ENCODE results near the gene SH3BGRL2. TPM values are rescaled to one million over a fixed set of nuclear protein-coding genes. Genes with fewer than 3 reads are reported as not detected.

The SH3BGRL2 gene
- total RNA-seq, 1 experiment from 2014 or later: 3.8 TPM

DNA sequence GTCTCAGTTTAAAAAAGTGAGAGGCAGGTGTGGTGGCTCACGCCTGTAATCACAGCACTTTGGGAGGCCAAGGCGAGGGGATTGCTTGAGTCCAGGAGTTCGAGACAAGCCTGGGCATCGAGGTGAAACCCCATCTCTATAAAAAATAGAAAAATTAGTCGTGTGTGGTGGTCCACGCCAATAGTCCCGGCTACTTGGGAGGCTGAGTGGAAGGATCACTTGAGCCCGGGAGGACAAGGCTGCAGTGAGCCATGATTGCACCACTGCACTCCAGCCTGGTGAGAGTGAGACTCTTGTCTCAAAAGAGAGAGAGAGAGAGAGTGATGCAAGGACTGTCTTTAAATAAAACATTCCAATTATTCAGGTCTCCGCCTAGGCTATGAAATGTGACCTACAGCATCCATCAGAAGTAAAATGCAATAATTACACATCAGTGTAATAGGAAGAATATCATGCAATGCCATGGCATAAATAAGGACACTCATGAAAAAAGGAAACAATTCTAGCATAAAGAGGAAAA is 81.5 kb downstream of the SH3BGRL2 start:
- Histone ChIP-seq H3K9me2 (replicated peaks; ENCODE audit: low read length) (no peaks in the 10 kb centered on the region), H3K79me2 (ENCODE audit: low read length) (no peaks in the 10 kb centered on the region), H3K4me1 (ENCODE audit: insufficient read depth, low read length) (no peaks in the 10 kb centered on the region), H3K4me3 (ENCODE audit: low read length) (no peak overlapping the region), H3K4me2 (ENCODE audit: low read length) (no peak overlapping the region), H3K9ac (ENCODE audit: low read length) (no peak overlapping the region), H2AFZ (ENCODE audit: low read length) (no peak overlapping the region), H3K27me3 (ENCODE audit: low read length) (no peaks in the 10 kb centered on the region), H3K9me3 (ENCODE audit: low read length) (no peaks in the 10 kb centered on the region), H4K20me1 (ENCODE audit: low read length) (no peaks in the 10 kb centered on the region), H3F3A (ENCODE audit: low read length, unreplicated experiment) (no peaks in the 10 kb centered on the region), H3K36me3 (ENCODE audit: low read depth, low read length) (no peaks in the 10 kb centered on the region), H3K27ac (ENCODE audit: low read length) (no peak overlapping the region)
- TF ChIP-seq EZH2phosphoT487 (IDR thresholded peaks at IDR 0.05; ENCODE audit: borderline replicate concordance, low read length) (no peak), EZH2 (IDR thresholded peaks at IDR 0.05; ENCODE audit: low read length, unreplicated experiment) (no peak)
- TF ChIP-seq, protein P1, sequence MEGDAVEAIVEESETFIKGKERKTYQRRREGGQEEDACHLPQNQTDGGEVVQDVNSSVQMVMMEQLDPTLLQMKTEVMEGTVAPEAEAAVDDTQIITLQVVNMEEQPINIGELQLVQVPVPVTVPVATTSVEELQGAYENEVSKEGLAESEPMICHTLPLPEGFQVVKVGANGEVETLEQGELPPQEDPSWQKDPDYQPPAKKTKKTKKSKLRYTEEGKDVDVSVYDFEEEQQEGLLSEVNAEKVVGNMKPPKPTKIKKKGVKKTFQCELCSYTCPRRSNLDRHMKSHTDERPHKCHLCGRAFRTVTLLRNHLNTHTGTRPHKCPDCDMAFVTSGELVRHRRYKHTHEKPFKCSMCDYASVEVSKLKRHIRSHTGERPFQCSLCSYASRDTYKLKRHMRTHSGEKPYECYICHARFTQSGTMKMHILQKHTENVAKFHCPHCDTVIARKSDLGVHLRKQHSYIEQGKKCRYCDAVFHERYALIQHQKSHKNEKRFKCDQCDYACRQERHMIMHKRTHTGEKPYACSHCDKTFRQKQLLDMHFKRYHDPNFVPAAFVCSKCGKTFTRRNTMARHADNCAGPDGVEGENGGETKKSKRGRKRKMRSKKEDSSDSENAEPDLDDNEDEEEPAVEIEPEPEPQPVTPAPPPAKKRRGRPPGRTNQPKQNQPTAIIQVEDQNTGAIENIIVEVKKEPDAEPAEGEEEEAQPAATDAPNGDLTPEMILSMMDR (conservative IDR thresholded peaks at IDR 0.05; ENCODE audit: low read depth, low read length): no peak
- ChIA-PET POLR2A (ENCODE audit: unreplicated experiment) (no interaction called here), CTCF (no interaction called here)
- no peak for DNase-seq
- no peak for ATAC-seq
- intact Hi-C loops (cut with micrococcal nuclease): loop anchor here (1.0 kb wide), 1 partner anchor 142 kb away; no protein-coding TSS in a partner anchor
- no TSS peak for BruUV-seq (replicated peaks)

DNA sequence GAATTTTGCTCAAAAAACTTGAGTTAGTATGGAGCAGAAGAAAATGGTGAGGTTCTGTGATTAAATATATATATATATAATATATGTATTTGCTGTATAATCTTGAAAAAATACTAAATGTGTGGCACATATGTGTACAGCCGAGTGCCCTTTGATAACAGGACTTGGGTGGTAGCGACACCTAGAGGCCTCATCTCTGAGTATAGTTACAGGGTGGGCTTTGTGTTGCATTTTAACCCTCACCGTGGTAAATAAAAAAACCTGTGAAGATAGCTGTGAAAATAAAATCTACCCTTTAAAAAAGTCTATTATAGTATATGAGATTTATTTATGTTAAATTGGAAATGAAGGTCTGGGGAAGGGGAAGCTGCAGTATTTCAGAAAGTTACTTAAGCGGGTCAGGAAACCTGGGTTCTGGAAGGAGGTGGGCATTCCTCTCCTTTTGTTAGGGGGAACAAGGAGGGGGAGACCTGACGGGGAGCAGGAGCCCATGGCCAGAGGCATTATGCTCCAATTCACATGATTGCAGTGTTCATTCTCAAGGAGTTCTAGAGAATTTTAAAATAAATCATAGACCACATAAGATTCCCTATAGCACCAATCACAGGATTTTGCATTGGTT is 82.7 kb downstream of the SH3BGRL2 start:
- no peaks in the 10 kb centered on the region for H3F3A ChIP-seq (ENCODE audit: low read length, unreplicated experiment)
- intact Hi-C loops (cut with micrococcal nuclease): loop anchor here (1.0 kb wide), 1 partner anchor 144 kb away; no protein-coding TSS in a partner anchor
- H3K9me3 ChIP-seq (ENCODE audit: low read length): no peaks in the 10 kb centered on the region
- H3K27me3 ChIP-seq (ENCODE audit: low read length): no peaks in the 10 kb centered on the region
- no peaks in the 10 kb centered on the region for H3K9me2 ChIP-seq (replicated peaks; ENCODE audit: low read length)
- no peak overlapping the region for H3K9ac ChIP-seq (ENCODE audit: low read length)
- BruUV-seq (replicated peaks): no TSS peak
- ATAC-seq (peak; percentile 74; the same call in 1 of the 2 replicates), DNase-seq (peak; percentile 64)
- H3K4me3 ChIP-seq (ENCODE audit: low read length): no peak overlapping the region
- H3K4me1 ChIP-seq (ENCODE audit: insufficient read depth, low read length): no peaks in the 10 kb centered on the region
- no peak overlapping the region for H2AFZ ChIP-seq (ENCODE audit: low read length)
- no peak overlapping the region for H3K4me2 ChIP-seq (ENCODE audit: low read length)
- TF ChIP-seq EZH2phosphoT487 (IDR thresholded peaks at IDR 0.05; ENCODE audit: borderline replicate concordance, low read length): no peak
- TF ChIP-seq, protein P1 (conservative IDR thresholded peaks at IDR 0.05; ENCODE audit: low read depth, low read length): peak; percentile 66
- H3K36me3 ChIP-seq (ENCODE audit: low read depth, low read length): no peaks in the 10 kb centered on the region
- CTCF ChIA-PET: no interaction called here
- POLR2A ChIA-PET (ENCODE audit: unreplicated experiment): no interaction called here
- no peaks in the 10 kb centered on the region for H4K20me1 ChIP-seq (ENCODE audit: low read length)
- H3K27ac ChIP-seq (ENCODE audit: low read length): no peak overlapping the region
- no peaks in the 10 kb centered on the region for H3K79me2 ChIP-seq (ENCODE audit: low read length)

DNA sequence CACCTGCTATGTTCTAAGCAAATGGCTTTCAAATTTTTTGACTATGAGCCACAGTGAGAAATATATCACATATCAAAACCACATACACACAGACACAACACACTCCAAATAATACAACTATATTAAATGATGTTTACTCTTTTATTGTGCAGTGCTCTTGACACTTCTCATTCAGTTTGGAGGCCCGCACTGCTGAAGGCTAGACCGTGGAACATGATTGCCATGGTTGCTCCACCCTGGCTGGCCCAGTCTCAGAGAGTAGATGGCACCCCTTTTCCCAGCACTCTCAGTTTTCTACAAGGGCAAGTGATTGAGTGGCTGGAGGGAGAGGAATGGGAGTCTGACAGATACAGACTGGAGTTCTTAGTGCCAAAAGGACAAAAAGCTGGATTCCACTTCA is 86.9 kb downstream of the SH3BGRL2 start:
- ChIA-PET POLR2A (ENCODE audit: unreplicated experiment) (no interaction called here), CTCF (no interaction called here)
- Histone ChIP-seq H3F3A (ENCODE audit: low read length, unreplicated experiment) (no peaks in the 10 kb centered on the region), H3K4me1 (ENCODE audit: insufficient read depth, low read length) (no peaks in the 10 kb centered on the region), H3K27me3 (ENCODE audit: low read length) (no peaks in the 10 kb centered on the region), H3K4me2 (ENCODE audit: low read length) (no peak overlapping the region), H3K4me3 (ENCODE audit: low read length) (no peak overlapping the region), H3K79me2 (ENCODE audit: low read length) (no peaks in the 10 kb centered on the region), H3K9me3 (ENCODE audit: low read length) (no peaks in the 10 kb centered on the region), H4K20me1 (ENCODE audit: low read length) (no peaks in the 10 kb centered on the region), H3K9me2 (replicated peaks; ENCODE audit: low read length) (no peaks in the 10 kb centered on the region), H3K36me3 (ENCODE audit: low read depth, low read length) (no peaks in the 10 kb centered on the region), H3K9ac (ENCODE audit: low read length) (no peak overlapping the region), H3K27ac (ENCODE audit: low read length) (no peak overlapping the region), H2AFZ (ENCODE audit: low read length) (no peak overlapping the region)
- TF ChIP-seq EZH2phosphoT487 (IDR thresholded peaks at IDR 0.05; ENCODE audit: borderline replicate concordance, low read length): no peak
- BruUV-seq (replicated peaks): no TSS peak
- intact Hi-C loops (cut with micrococcal nuclease): no loop called here
- no peak for ATAC-seq
- no peak for DNase-seq

Data from PC-3 (cell line).